ENCODE measurements around the gene CD300H.

The CD300H gene

GRCh38 chr17:74549343-74549742 lies 18.0 kb downstream of the CD300H start:
- DNase-seq, result no peak

- no peak for DNase-seq
Observed at GRCh38 chr17:74547736-74548135, 19.6 kb downstream of the CD300H start.

- no peak for DNase-seq
Observed at GRCh38 chr17:74547264-74547663, 20.0 kb downstream of the CD300H start.

- DNase-seq, result no peak
Observed at GRCh38 chr17:74546586-74546985, 20.7 kb downstream of the CD300H start.

- DNase-seq, result no peak
Observed at GRCh38 chr17:74545843-74546230, 21.5 kb downstream of the CD300H start, which contains the start of gene CD300C. Gene CD300C (minus strand): TSS chr17:74546115. CDS start chr17:74545782, 333 bp downstream.

GRCh38 chr17:74544991-74545842 lies 22.1 kb downstream of the CD300H start:
- no peak for DNase-seq

- no peak for DNase-seq
Observed at GRCh38 chr17:74543891-74544760, 23.2 kb downstream of the CD300H start.

- DNase-seq, result no peak
Observed at GRCh38 chr17:74543406-74543805, 23.9 kb downstream of the CD300H start.

GRCh38 chr17:74542727-74543383 lies 24.5 kb downstream of the CD300H start:
- DNase-seq, result no peak

GRCh38 chr17:74542166-74542565 lies 25.1 kb downstream of the CD300H start:
- no peak for DNase-seq

GRCh38 chr17:74541176-74542111 lies 25.9 kb downstream of the CD300H start:
- no peak for DNase-seq

GRCh38 chr17:74539281-74539820 lies 28.0 kb downstream of the CD300H start:
- DNase-seq, result no peak

GRCh38 chr17:74536890-74537289 lies 30.4 kb downstream of the CD300H start:
- DNase-seq, result no peak

GRCh38 chr17:74532115-74532514 lies 35.2 kb downstream of the CD300H start:
- no peak for DNase-seq

GRCh38 chr17:74531231-74531761 lies 36.0 kb downstream of the CD300H start, which contains the start of gene CD300LB:
Gene CD300LB (minus strand): TSS chr17:74531475. CDS start chr17:74531350, 125 bp downstream.
- DNase-seq, result no peak

GRCh38 chr17:74530831-74531150 lies 36.5 kb downstream of the CD300H start:
- no peak for DNase-seq

- DNase-seq, result no peak
Observed at GRCh38 chr17:74529243-74529642, 38.1 kb downstream of the CD300H start.

- no peak for DNase-seq
Observed at GRCh38 chr17:74528491-74529199, 38.7 kb downstream of the CD300H start.

- no peak for DNase-seq
Observed at GRCh38 chr17:74527756-74528155, 39.6 kb downstream of the CD300H start.

- no peak for DNase-seq
Observed at GRCh38 chr17:74527081-74527480, 40.2 kb downstream of the CD300H start.

All from right kidney (tissue), 1 donor.